HG03103 (cell line): ENCODE measurements around the gene SLIT1.

ENCODE experiments used
- ATAC-seq: cut with Tn5 transposase; IDR thresholded peaks from one replicate; pipeline ENCODE4 v1.9.1; 2021; ENCODE audit warnings: low read depth; ENCODE audit not compliant: unreplicated experiment

Gene SLIT1

GRCh38 chr10:97144297-97144696 is 41.5 kb downstream of the SLIT1 start:
- no peak for ATAC-seq

DNA sequence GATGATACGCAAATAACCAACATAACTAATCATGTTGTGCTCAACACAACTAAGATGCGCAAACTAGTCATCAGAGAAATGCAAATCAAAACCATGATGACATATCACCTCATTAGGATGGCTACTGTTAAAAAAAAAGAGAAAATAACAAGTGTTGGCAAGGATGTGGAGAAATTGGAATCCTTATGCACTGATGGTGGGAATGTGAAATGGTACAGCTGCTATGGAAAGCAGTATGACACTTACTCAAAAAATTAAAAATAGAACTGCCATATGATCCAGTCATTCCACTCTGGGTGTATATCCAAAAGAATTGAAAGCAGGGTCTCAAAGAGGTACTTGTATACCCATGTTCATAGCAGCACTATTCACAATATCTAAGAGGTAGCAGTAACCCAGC is 42.9 kb downstream of the SLIT1 start:
- ATAC-seq, result no peak

GRCh38 chr10:97140902-97141745 is 44.6 kb downstream of the SLIT1 start:
- no peak for ATAC-seq

- ATAC-seq, result no peak
Measured at GRCh38 chr10:97140049-97140846, 45.5 kb downstream of the SLIT1 start.

DNA sequence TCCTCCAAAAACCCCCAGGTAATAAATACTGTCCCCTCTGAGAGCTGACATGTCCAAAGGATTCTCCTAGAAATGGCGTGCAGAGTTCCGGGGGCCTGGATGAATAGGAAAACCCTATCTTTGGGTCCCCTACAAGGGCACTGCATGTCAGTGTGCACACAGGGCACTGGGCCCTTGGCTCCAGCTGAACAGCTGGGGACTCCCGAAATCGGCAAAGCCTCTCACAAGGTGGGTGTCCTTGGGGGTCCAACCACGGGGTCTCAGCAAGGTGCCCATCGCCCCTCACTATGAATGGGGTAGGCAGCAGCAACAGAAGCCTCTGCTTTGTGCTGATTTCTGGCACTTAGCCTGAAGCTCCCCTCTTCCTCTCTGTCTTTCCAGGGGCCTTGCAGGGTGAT is 46.1 kb downstream of the SLIT1 start:
- no peak for ATAC-seq

DNA sequence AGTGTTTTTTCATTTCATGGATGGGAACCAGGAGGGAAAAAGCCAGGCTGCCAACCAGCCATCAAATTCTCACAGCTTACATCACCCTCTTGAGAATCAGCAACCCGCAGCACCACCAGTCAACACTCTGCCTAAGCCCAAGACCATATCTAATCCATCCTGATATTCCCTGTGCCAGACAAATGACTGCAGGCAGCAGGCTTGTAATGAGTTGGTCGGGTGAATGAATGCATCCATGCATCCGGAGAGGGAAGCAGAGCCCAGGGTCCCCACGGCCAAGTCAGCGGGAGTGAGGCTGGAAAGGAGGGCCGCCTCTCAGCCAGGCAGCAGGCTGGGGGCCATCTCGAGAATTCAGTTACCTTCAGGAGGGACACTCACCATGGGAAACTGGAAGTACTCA is 46.9 kb downstream of the SLIT1 start:
- no peak for ATAC-seq

GRCh38 chr10:97138174-97138573 is 47.6 kb downstream of the SLIT1 start:
- no peak for ATAC-seq

DNA sequence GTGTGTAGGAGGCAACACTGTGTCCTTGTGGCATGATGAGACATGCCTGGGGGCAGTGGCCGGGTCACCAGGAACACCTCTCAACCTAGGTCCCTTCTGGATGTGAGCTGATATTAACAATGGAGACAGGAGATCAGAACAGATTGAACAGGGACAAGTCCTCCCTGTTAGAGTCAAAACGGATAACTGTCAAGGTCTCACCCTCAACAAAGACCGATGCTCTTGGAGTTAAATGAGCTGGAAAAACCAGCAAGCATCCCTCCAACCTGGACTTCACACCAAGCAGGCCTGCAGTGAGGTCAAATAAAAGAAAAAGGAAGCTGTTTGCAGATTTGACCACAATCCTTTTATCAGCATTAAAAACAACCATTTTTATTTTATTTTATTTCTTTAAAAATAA is 49.0 kb downstream of the SLIT1 start:
- ATAC-seq, result no peak

GRCh38 chr10:97135464-97135863 is 50.3 kb downstream of the SLIT1 start:
- no peak for ATAC-seq

GRCh38 chr10:97134983-97135382 is 50.8 kb downstream of the SLIT1 start:
- ATAC-seq, result no peak

DNA sequence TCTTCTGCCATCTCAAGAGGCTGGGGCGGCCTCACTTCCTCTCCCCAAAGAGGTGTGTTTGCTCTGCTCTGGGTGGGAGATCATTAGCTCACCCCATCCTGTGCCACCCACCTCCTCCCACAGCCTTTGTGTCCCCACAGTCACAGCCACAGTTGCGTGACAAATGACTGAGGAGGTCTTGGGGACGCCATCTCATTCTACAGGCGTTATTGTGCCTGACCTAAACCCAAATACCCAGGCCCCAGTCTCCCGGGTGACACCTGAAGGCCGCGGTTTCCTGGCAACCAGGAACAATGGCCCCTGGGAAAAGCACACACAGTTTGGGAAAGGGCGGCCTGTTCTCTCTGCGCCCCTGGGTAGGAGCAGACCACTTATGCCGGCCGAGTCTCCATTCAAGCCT is 51.6 kb downstream of the SLIT1 start:
- ATAC-seq, result no peak

DNA sequence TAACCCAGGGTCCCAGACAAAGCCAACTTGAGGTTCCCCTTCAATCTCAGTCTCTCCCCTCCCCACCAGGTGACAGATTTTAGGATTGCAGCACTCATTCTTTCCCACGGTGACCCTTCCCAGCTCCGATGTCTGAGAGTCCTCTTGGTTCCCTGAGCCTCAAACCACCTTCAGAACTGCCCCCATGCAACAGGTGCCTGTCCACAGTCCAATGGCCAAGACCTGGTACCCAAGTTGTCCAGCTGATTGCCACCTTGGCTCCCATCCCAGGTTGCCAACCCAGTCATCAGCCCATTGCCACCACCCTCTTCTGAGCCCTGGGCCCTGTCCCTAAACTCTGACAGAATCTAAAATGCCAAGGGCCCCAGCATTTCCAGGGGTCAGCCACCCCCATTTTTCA is 53.5 kb downstream of the SLIT1 start:
- ATAC-seq, result no peak

- ATAC-seq, result no peak
Measured at GRCh38 chr10:97131666-97132065, 54.1 kb downstream of the SLIT1 start.

GRCh38 chr10:97131181-97131628 is 54.6 kb downstream of the SLIT1 start:
- ATAC-seq, result no peak

DNA sequence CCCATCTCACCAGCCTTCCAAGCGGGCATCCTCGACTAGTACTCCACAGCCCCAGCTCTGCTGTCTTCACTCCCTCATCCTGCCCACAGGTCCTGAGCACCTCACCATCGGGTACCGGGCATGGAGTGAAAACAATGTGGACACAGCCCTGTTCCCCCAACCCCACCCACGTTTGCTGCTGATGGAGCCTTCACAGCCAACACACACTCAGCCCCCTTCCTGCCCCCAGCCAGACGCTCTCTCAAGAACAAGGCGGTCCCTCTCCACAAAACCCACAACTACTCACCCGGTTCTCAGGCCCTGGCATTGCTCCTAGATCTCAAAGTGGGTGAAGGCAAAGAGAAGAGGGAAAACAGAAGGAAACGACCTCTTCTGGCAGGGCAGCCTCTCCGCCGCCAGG is 56.1 kb downstream of the SLIT1 start:
- no peak for ATAC-seq

- ATAC-seq, result no peak
Measured at GRCh38 chr10:97128516-97129154, 57.1 kb downstream of the SLIT1 start.

DNA sequence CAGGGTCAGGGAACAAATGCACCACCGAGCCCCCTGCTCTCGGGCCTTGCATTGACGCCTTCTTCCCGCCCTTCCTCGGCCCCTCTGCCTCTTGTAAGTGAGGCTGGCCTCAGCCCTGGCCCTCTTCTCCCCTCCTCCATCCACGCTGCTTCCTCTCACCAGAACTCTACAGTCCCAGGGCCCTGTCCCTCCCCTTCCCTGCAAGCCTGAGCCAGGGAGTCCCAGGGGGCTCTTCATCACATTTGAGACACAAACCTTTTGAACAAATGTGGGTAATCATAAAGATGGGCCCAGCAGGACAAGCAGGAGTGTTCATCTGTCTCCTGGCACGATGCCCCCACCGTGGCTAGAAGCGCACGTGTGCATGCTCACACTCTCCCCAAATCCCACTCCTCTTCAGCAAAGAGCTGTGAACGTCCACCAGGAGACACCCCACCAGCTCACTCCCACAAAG is 57.7 kb downstream of the SLIT1 start:
- no peak for ATAC-seq

DNA sequence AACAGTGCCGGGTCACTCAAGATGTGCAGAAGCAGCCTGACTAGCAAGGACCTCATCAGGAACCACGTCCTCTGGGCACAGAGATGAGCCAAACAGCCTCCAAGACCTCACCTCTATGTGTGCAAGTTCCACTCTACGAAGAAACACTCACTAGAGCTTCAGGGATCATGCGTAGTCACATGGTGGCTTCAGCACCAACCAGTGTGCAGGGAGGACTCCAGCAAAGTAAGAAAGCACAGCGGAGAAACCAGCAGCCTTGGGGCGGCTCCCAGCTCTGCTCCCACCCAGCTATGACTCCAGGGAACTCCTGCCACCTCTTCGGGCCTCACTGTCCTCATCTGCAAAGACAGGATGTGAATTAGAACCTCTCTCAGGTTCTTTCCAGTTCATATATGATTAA is 58.2 kb downstream of the SLIT1 start:
- ATAC-seq, result no peak

DNA sequence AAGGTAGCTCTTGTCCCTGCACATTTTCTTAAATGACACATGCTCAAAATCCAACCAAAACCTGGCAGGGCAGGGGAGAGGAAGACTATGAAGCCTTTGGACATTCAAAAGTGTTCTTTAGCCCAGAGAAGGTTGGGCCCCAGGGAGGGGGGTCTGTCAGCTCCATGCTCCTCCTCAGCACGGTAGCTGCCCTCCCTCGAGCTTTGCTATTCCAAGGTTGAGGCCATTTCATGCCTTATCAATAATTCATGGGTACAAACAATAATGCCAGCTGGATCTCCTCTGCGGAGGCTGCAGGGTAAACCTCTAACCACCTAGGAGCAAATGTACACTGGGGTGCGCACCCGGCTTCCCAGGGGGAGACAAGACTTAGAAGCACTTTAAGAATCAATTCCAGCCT is 61.5 kb downstream of the SLIT1 start:
- no peak for ATAC-seq

- ATAC-seq, result no peak
Measured at GRCh38 chr10:97123765-97124164, 62.0 kb downstream of the SLIT1 start.

GRCh38 chr10:97121041-97121440 is 64.7 kb downstream of the SLIT1 start:
- ATAC-seq, result no peak
